HT1080 (cell line): ENCODE measurements around the gene LRCH1. TPM values are rescaled to one million over a fixed set of nuclear protein-coding genes. Genes with fewer than 3 reads are reported as not detected.

Experiments used
- DNase-seq: peaks from one replicate; pipeline ENCODE4 v3.0.0-alpha.2; 2015; ENCODE audit warnings: low read depth
- small RNA-seq: library from RNA; depleted of rRNA; stranded (forward); fragments of <200 nt; gene quantifications from one replicate; pipeline ENCODE3, GENCODE V24; 2014
- total RNA-seq: library from RNA; depleted of rRNA; stranded (reverse); fragments of >200 nt; shearing (Covaris generic); gene quantifications from 2 replicates; pipeline ENCODE4 v1.2.3, GENCODE V29; 2014; rRNA removed

LRCH1 gene
- total RNA-seq, 1 experiment from 2014 or later, result 6.4 TPM

GRCh38 chr13:46795321-46795720 lies 242.4 kb downstream of the LRCH1 start:
- DNase-seq, result no peak

GRCh38 chr13:46796129-46796514 lies 243.2 kb downstream of the LRCH1 start:
- no peak for DNase-seq

GRCh38 chr13:46796515-46797474 lies 243.8 kb downstream of the LRCH1 start, which contains the start of gene ESD:
ESD (minus strand) TSS chr13:46797161; CDS start chr13:46791413, 5,748 bp downstream.
- peak; percentile 87 for DNase-seq

GRCh38 chr13:46797501-46798237 lies 244.7 kb downstream of the LRCH1 start:
- DNase-seq, result no peak

GRCh38 chr13:46799139-46799538 lies 246.2 kb downstream of the LRCH1 start:
- no peak for DNase-seq

GRCh38 chr13:46801858-46802257 lies 248.9 kb downstream of the LRCH1 start:
- DNase-seq, result peak; percentile 17

Small RNA genes within 50 kb of the gene (small RNA-seq; reads per million reads assigned to genes)
- not detected for gene AL359880.1

Other genes starting within 250 kb of the LRCH1 start
- 0.11 TPM in 1 of 2 replicates, not detected in the other for gene RUBCNL, start 165.9 kb upstream of the LRCH1 start, total RNA-seq
- gene ESD, start 244.0 kb downstream of the LRCH1 start, total RNA-seq, result 112 and 151 TPM in 2 replicates